ENCODE measurements around the gene SERPINF2.
"Not testable (repeated sequence)": the region's sequence is repeated elsewhere in the genome, so short reads cannot be mapped to it uniquely, and the experiment has no call there.

SERPINF2 gene

GRCh38 chr17:1716076-1716911, 26.4 kb upstream of the SERPINF2 start:
- DNase-seq, result peak; percentile 100

- DNase-seq, result peak; percentile 85
These were observed 25.6 kb upstream of the SERPINF2 start for GRCh38 chr17:1716912-1717695.

GRCh38 chr17:1718362-1719165, 24.1 kb upstream of the SERPINF2 start:
- DNase-seq, result no peak

GRCh38 chr17:1720856-1721386, 21.8 kb upstream of the SERPINF2 start:
- DNase-seq, result peak; percentile 81

GRCh38 chr17:1722022-1722421, 20.6 kb upstream of the SERPINF2 start:
- DNase-seq, result not testable (repeated sequence)

GRCh38 chr17:1724351-1724868, 18.3 kb upstream of the SERPINF2 start, which contains the start of gene WDR81:
Gene WDR81 (plus strand): TSS chr17:1724704. CDS start chr17:1724960, 256 bp downstream.
- DNase-seq, result peak; percentile 90

DNA sequence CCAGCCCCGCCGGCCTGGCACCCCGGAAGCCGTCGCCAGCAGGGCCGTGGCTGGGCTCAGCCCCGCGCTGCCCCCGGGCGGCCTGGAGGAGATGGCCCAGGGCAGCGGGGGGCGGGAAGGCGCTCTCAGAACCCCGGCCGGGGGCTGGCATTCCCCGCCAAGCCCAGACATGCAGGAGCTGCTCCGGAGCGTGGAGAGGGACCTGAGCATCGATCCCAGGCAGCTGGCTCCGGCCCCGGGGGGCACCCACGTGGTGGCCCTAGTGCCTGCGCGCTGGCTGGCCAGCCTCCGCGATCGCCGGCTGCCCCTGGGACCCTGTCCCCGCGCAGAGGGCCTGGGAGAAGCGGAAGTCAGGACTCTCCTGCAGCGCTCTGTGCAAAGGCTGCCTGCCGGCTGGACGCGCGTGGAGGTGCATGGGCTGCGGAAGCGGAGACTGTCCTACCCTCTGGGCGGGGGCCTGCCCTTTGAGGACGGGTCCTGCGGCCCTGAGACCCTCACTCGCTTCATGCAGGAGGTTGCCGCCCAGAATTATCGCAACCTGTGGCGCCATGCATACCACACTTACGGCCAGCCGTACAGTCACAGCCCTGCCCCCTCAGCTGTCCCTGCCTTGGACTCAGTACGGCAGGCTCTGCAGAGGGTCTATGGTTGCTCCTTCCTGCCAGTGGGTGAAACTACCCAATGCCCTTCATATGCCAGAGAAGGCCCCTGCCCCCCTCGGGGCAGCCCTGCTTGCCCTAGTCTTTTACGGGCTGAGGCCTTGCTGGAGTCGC, 17.6 kb upstream of the SERPINF2 start:
- no peak for DNase-seq

DNA sequence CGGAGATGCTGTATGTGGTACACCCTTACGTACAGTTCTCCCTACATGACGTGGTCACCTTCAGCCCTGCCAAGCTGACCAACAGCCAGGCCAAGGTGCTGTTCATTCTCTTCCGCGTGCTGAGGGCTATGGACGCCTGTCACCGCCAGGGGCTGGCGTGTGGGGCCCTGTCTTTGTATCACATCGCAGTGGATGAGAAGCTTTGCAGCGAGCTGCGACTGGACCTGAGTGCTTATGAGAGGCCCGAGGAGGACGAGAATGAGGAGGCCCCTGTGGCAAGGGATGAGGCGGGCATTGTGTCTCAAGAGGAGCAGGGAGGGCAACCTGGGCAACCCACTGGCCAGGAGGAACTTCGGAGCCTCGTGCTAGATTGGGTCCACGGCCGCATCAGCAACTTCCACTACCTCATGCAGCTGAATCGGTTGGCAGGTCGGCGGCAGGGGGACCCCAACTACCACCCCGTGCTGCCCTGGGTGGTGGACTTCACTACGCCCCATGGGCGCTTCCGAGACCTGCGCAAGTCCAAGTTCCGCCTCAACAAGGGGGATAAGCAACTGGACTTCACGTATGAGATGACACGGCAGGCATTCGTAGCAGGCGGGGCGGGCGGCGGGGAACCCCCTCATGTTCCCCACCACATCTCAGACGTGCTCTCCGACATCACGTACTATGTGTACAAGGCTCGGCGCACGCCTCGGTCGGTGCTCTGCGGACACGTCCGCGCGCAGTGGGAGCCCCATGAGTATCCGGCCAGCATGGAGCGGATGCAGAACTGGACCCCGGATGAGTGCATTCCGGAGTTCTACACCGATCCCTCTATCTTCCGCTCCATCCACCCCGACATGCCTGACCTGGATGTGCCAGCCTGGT, 16.8 kb upstream of the SERPINF2 start:
- DNase-seq, result no peak

DNA sequence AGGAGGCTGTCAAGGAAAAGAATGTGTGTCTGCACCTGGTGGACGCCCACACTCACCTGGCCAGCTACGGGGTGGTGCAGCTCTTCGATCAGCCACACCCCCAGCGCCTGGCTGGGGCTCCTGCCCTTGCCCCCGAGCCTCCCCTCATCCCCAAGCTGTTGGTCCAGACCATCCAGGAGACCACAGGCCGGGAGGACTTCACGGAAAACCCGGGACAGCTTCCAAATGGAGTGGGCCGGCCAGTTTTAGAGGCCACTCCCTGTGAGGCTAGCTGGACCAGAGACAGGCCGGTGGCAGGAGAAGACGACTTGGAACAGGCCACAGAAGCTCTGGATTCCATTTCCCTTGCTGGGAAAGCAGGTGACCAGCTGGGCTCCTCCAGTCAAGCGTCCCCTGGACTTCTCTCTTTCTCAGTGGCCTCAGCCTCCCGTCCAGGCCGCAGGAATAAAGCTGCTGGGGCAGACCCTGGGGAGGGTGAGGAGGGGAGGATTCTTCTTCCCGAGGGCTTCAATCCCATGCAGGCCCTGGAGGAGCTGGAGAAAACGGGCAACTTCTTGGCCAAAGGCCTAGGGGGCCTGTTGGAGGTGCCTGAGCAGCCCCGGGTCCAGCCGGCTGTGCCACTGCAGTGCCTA, 15.9 kb upstream of the SERPINF2 start:
- no peak for DNase-seq

GRCh38 chr17:1727258-1727789, 15.3 kb upstream of the SERPINF2 start:
- DNase-seq, result no peak

- no peak for DNase-seq
These were observed 14.6 kb upstream of the SERPINF2 start for GRCh38 chr17:1727876-1728630.

DNA sequence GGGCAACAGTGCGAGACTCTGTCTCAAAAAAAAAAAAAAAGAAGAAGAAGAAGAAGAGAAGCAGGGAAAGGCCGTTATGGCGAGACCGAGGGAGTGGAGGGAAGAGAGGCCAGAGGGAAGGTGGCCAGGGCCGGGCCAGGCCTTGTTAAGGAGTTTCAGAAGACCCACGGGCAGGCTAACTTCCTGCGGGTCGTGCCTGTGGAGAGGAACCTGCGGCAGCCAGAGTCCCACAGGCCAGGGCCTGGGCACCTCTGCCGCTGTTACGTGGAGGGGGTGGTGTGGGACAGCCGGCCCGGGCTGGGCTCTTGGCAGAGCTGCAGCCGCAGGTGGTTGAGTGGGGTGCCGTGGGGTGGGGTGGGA, 12.7 kb upstream of the SERPINF2 start:
- no peak for DNase-seq

DNA sequence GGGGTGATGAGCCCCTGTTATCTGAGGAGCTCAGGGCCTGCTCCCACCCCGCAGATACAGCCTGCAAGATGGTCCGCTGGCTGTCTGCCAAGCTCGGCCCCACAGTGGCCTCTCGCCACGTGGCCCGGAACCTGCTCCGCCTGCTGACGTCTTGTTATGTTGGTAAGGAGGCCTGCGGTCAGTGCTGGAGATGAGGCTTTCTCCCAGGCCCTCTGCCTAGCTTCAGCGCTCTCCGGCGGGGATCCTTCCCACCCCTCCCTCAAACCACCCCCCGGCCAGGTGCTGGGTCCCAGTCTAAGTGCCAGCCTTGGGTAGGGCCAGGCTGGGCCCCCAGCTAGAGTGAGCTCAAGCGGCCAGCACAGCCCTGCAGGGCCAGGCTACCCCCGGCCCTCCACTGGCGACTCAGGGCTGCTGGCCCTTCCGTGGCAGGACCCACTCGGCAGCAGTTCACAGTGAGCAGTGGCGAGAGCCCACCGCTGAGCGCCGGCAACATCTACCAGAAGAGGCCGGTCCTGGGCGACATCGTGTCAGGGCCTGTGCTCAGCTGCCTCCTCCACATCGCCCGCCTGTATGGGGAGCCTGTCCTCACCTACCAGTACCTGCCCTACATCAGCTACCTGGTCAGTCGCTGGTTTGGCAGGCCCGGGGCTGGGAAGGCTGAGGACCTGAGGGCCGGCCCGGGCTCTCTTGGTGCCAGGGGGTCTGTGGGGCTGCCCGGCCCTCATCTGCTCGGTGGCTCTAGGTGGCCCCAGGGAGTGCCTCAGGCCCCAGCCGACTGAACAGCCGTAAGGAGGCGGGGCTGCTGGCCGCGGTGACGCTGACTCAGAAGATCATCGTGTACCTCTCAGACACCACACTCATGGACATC, 12.1 kb upstream of the SERPINF2 start:
- no peak for DNase-seq

- no peak for DNase-seq
These were observed 11.5 kb upstream of the SERPINF2 start for GRCh38 chr17:1731194-1731506.

GRCh38 chr17:1732241-1732832, 10.3 kb upstream of the SERPINF2 start:
- no peak for DNase-seq

DNA sequence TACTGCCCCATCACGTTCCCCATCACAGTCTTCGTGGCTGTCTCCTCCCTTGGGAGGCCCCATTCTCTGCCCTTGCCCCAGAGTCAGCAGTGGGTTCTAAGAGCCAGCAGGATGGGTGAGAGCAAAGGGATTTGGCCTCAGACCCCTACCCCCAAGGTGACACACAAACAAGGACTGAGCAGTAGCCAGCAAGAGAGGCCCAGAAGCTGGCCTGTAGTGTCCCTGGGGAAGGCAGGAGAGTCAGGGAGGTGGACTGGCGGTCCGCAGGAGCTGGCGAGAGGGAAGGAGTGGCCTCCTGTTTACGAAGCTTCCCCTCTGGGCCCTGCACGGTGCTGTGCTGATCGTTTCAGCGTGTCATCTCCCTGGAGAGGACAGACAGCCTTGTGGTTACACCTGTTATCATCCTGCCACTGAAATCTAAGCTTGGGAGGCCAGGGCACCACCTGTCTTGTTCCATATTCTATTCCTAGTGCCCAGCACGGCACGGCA, 9.8 kb upstream of the SERPINF2 start:
- DNase-seq, result no peak

- no peak for DNase-seq
These were observed 8.9 kb upstream of the SERPINF2 start for GRCh38 chr17:1733759-1734158.

GRCh38 chr17:1735418-1735817, 7.3 kb upstream of the SERPINF2 start:
- no peak for DNase-seq
